ENCODE measurements around the gene CEP112. TPM values are rescaled to one million over a fixed set of nuclear protein-coding genes. Genes with fewer than 3 reads are reported as not detected.

The CEP112 gene
- total and polyA plus RNA-seq, 2 of the 4 experiments (the other 2 are of a cell fraction), result 2.5 to 5.6 TPM

DNA sequence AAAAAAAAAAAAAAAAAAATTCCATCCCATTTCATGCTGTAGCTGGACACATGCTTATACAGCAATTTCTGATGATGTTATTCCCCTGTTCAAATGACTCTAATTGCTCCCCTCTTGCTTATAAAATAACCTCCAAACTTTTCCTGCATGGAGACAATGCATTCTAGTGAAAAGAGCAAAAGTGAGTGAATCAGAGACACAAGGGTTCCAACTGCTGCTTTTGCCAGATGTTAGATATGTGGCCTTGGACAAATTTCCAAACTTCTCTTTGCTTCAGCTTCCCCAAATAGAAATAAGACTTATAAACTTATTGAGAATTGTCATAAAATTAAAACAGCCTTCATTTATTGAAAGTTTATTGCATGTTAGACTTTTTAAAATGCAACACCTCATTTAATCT lies 565.5 kb downstream of the CEP112 start:
- Histone ChIP-seq H3K79me1 (ENCODE audit: low read depth in 1 of 2, low read length in 2 of 2) (no peaks in the 10 kb centered on the region), H3K18ac (ENCODE audit: low read depth, low read length) (no peak overlapping the region), H3K9me3 (ENCODE audit: control insufficient read depth, insufficient read depth, low read length) (no peaks in the 10 kb centered on the region), H2BK120ac (ENCODE audit: low read depth, low read length) (no peak overlapping the region), H4K20me1 (ENCODE audit: insufficient read depth, low read length) (peaks cover 3% of the 10 kb centered on the region; the same call in 1 of the 2 replicates), H3K27me3 (ENCODE audit: control insufficient read depth, insufficient read depth, low read length) (peaks cover 16% of the 10 kb centered on the region), H3K4me3 (ENCODE audit: insufficient read depth, low read depth, low read length) (no peak overlapping the region), H4K5ac (ENCODE audit: low read depth, low read length) (no peak overlapping the region), H2AK5ac (ENCODE audit: low read depth, low read length) (no peak overlapping the region), H3K23ac (ENCODE audit: low read depth, low read length) (no peak overlapping the region), H3K14ac (replicated peaks; ENCODE audit: low read depth, low read length) (no peak overlapping the region), H2BK20ac (ENCODE audit: low read depth, low read length) (no peak overlapping the region), H3K4me2 (ENCODE audit: low read depth, low read length) (no peak overlapping the region), H2BK5ac (ENCODE audit: low read depth, low read length, poor library complexity, severe bottlenecking) (no peak overlapping the region), H3K4me1 (ENCODE audit: control insufficient read depth, insufficient read depth, low read length) (peaks cover 2% of the 10 kb centered on the region; the same call in 1 of the 2 replicates), H3K4ac (ENCODE audit: low read depth, low read length) (no peak overlapping the region), H2BK15ac (ENCODE audit: low read depth, low read length) (no peak overlapping the region), H3K9ac (ENCODE audit: low read depth, low read length) (no peak overlapping the region), H3K36me3 (ENCODE audit: control insufficient read depth, insufficient read depth, low read length) (no peaks in the 10 kb centered on the region), H2AFZ (replicated peaks; ENCODE audit: low read length, poor library complexity) (no peak overlapping the region), H4K8ac (ENCODE audit: low read depth in 2 of 2, low read length in 2 of 2) (no peak overlapping the region), H4K91ac (ENCODE audit: insufficient read depth, low read depth, low read length) (no peak overlapping the region), H3K9me1 (ENCODE audit: insufficient read depth, low read length) (no peaks in the 10 kb centered on the region), H2AK9ac (replicated peaks; ENCODE audit: low read depth, low read length, poor library complexity) (no peak overlapping the region), H3K56ac (ENCODE audit: extremely low read depth, insufficient read depth, low read length) (no peak overlapping the region), H3K27ac (ENCODE audit: insufficient read depth, low read length) (no peak overlapping the region)
- TF ChIP-seq, protein P1, sequence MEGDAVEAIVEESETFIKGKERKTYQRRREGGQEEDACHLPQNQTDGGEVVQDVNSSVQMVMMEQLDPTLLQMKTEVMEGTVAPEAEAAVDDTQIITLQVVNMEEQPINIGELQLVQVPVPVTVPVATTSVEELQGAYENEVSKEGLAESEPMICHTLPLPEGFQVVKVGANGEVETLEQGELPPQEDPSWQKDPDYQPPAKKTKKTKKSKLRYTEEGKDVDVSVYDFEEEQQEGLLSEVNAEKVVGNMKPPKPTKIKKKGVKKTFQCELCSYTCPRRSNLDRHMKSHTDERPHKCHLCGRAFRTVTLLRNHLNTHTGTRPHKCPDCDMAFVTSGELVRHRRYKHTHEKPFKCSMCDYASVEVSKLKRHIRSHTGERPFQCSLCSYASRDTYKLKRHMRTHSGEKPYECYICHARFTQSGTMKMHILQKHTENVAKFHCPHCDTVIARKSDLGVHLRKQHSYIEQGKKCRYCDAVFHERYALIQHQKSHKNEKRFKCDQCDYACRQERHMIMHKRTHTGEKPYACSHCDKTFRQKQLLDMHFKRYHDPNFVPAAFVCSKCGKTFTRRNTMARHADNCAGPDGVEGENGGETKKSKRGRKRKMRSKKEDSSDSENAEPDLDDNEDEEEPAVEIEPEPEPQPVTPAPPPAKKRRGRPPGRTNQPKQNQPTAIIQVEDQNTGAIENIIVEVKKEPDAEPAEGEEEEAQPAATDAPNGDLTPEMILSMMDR (conservative IDR thresholded peaks at IDR 0.05; ENCODE audit: low read depth, low read length), result no peak
- TF ChIP-seq MXI1 (IDR thresholded peaks at IDR 0.05; ENCODE audit: borderline replicate concordance, low read depth, low read length) (no peak), RCOR1 (IDR thresholded peaks at IDR 0.05; ENCODE audit: insufficient replicate concordance, low read length) (no peak), SMC3 (IDR thresholded peaks at IDR 0.05; ENCODE audit: low read depth, low read length) (no peak), CHD1 (IDR thresholded peaks at IDR 0.05; ENCODE audit: low read depth, low read length) (no peak), FOS (IDR thresholded peaks at IDR 0.05; ENCODE audit: low read depth, low read length) (no peak), CEBPB (IDR thresholded peaks at IDR 0.05; ENCODE audit: low read depth, low read length) (no peak), BHLHE40 (IDR thresholded peaks at IDR 0.05; ENCODE audit: low read depth, low read length) (no peak), RFX5 (IDR thresholded peaks at IDR 0.05; ENCODE audit: low read depth, low read length) (no peak), MAFK (IDR thresholded peaks at IDR 0.05; ENCODE audit: low read depth, low read length) (no peak), POLR2A (IDR thresholded peaks at IDR 0.05; ENCODE audit: low read depth, low read length) (no peak), NFE2L2 (IDR thresholded peaks at IDR 0.05; ENCODE audit: low read depth, low read length) (no peak)
- TF ChIP-seq, protein P2, sequence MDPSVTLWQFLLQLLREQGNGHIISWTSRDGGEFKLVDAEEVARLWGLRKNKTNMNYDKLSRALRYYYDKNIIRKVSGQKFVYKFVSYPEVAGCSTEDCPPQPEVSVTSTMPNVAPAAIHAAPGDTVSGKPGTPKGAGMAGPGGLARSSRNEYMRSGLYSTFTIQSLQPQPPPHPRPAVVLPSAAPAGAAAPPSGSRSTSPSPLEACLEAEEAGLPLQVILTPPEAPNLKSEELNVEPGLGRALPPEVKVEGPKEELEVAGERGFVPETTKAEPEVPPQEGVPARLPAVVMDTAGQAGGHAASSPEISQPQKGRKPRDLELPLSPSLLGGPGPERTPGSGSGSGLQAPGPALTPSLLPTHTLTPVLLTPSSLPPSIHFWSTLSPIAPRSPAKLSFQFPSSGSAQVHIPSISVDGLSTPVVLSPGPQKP (IDR thresholded peaks at IDR 0.05; ENCODE audit: borderline replicate concordance, low read depth, low read length), result no peak
- dilution Hi-C loops (cut with HindIII; ENCODE audit: low sequenced_read_pairs, unreplicated experiment) (no loop called here), in situ Hi-C loops (cut with MboI; ENCODE audit: low sequenced_read_pairs) (no loop called here), intact Hi-C loops (cut with micrococcal nuclease) (no loop called here)
- no TSS peak for BruUV-seq (replicated peaks)
- ATAC-seq (ENCODE audit: low read depth) (no peak), DNase-seq (no peak)
- ChIA-PET CTCF (no interaction called here), POLR2A (ENCODE audit: unreplicated experiment) (no interaction called here)

Measured in IMR-90 (cell line).